K562 (cell line): ENCODE data around the gene SEMA5A. TPM values are rescaled to one million over a fixed set of nuclear protein-coding genes. Genes with fewer than 3 reads are reported as not detected.

Experiments
- ATAC-seq: fragments of 200-7000 bp; cut with Tn5 transposase; 3 replicates; pipeline ENCODE4 v1.9.1; 2020; ENCODE audit warnings: moderate library complexity
- BruUV-seq: library from RNA; stranded (reverse); fragments of 400-500 nt; replicated peaks from 2 replicates; lab custom pipeline; 2021; lab: Mats Ljungman, UMichigan
- CTCF ChIA-PET: fragments of 300-600 bp; formaldehyde crosslinking; extraction: SDS; loops from one replicate; lab custom pipeline; 2021; ENCODE audit warnings: low intra/inter-chr PET ratio; lab: Yijun Ruan, JAX
- POLR2A ChIA-PET: fragments of 300-600, 350-650 bp; sonication (Branson Sonifier 250); formaldehyde crosslinking; extraction: SDS; loops from one replicate; lab custom pipeline; 2021; ENCODE audit warnings: antibody characterized with exemption, inconsistent platforms; lab: Yijun Ruan, JAX
- DNase-seq, 4 experiments: peaks; one replicate each; pipeline versions ENCODE4 v3.0.0 to v3.0.0-alpha.2; 2011 to 2018; ENCODE audit warnings: low spot score in 3 of 4, mixed read lengths in 3 of 4; ENCODE audit errors: extremely low read depth in 1 of 4
- FAIRE-seq: peaks from 2 replicates; lab custom pipeline; 2011; peaks lifted over from hg19 to GRCh38; lab: Jason Lieb, UNC
- H2AFZ ChIP-seq: 2 replicates; pipeline ENCODE4 v1.6.0; 2011; ENCODE audit warnings: low read depth, low read length, control low read depth, inconsistent platforms
- H3K27ac ChIP-seq: fragments of 200-600 bp; 3 replicates; pipeline ENCODE4 v1.8.0; 2011; ENCODE audit warnings: low read depth, mild to moderate bottlenecking, control low read depth, inconsistent platforms, low read length, moderate library complexity, mixed read lengths; ENCODE audit errors: extremely low read depth
- H3K27me3 ChIP-seq, 2 experiments: fragments of 300-600 bp in 1 of 2; 2 replicates in 1 of 2; 3 replicates in 1 of 2; pipeline versions ENCODE4 v1.6.0 to v1.8.0; 2011; ENCODE audit warnings: inconsistent platforms in 2 of 2, low read length in 2 of 2, mild to moderate bottlenecking in 1 of 2, mixed read lengths in 1 of 2, moderate library complexity in 1 of 2; ENCODE audit not compliant: control insufficient read depth in 2 of 2, insufficient read depth in 2 of 2
- H3K36me3 ChIP-seq: fragments of 300-600 bp; 3 replicates; pipeline ENCODE4 v1.8.0; 2011; ENCODE audit warnings: mild to moderate bottlenecking, low read length, inconsistent platforms; ENCODE audit not compliant: control insufficient read depth, insufficient read depth
- H3K4me1 ChIP-seq, 2 experiments: fragments of 200-600 bp in 1 of 2; replicated peaks in 1 of 2; 2 replicates in 1 of 2; 3 replicates in 1 of 2; pipeline versions ENCODE4 v1.5.1 to v1.8.0; 2011; ENCODE audit warnings: inconsistent platforms in 2 of 2, low read length in 2 of 2, mild to moderate bottlenecking in 1 of 2, mixed read lengths in 1 of 2, moderate library complexity in 1 of 2; ENCODE audit not compliant: control insufficient read depth in 2 of 2, insufficient read depth in 2 of 2
- H3K4me2 ChIP-seq: 2 replicates; pipeline ENCODE4 v1.6.1; 2011; ENCODE audit warnings: low read length, control low read depth, inconsistent platforms, mixed read lengths; ENCODE audit not compliant: insufficient read depth
- H3K4me3 ChIP-seq: fragments of 200-600 bp; sonication (generic), shearing (Covaris generic); 2 replicates; pipeline ENCODE4 v1.5.1; 2016; ENCODE audit warnings: control low read depth, inconsistent platforms
- H3K79me2 ChIP-seq: fragments of 200-600 bp; 3 replicates; pipeline ENCODE4 v1.8.0; 2011; ENCODE audit warnings: low read length, inconsistent platforms; ENCODE audit not compliant: control insufficient read depth, insufficient read depth
- H3K9ac ChIP-seq, 2 experiments: 2 replicates each; pipeline versions ENCODE4 v1.6.0 to v1.6.1; 2011; ENCODE audit warnings: low read depth in 2 of 2, low read length in 2 of 2, control low read depth in 1 of 2, inconsistent platforms in 1 of 2, mild to moderate bottlenecking in 1 of 2, mixed read lengths in 1 of 2; ENCODE audit not compliant: insufficient read depth in 1 of 2
- H3K9me1 ChIP-seq: one replicate; pipeline ENCODE4 v1.6.0; 2011; ENCODE audit warnings: inconsistent platforms, mild to moderate bottlenecking, low read length, moderate library complexity; ENCODE audit not compliant: control insufficient read depth, insufficient read depth
- H3K9me3 ChIP-seq: replicated peaks from 2 replicates; pipeline ENCODE4 v1.5.1; 2011; ENCODE audit warnings: low read depth, low read length, inconsistent platforms; ENCODE audit not compliant: control insufficient read depth, insufficient read depth
- H4K20me1 ChIP-seq: replicated peaks from 2 replicates; pipeline ENCODE4 v1.6.1; 2011; ENCODE audit warnings: low read length, inconsistent platforms, mixed read lengths; ENCODE audit not compliant: control insufficient read depth, insufficient read depth
- MAFG ChIP-seq: fragments of 450-650 bp; conservative IDR thresholded peaks from 2 replicates; pipeline ENCODE4 v1.6.1; 2016; ENCODE audit warnings: missing genetic modification characterization, missing compliant biosample characterization
- MCM3 ChIP-seq: fragments of 450-650 bp; IDR thresholded peaks from 2 replicates; pipeline ENCODE4 v1.6.1; 2016
- MCM7 ChIP-seq, 2 experiments: fragments of 450-650 bp; IDR thresholded peaks; 2 replicates each; pipeline ENCODE4 v1.6.1; 2016 to 2018
- MYNN ChIP-seq, 2 experiments: sonication (generic); formaldehyde crosslinking in 1 of 2; IDR thresholded peaks; 2 replicates each; pipeline versions ENCODE4 v1.5.0 to v1.6.1; 2016 to 2020; ENCODE audit warnings: antibody characterized with exemption in 1 of 2, missing genetic modification reagents in 1 of 2
- TSC22D4 ChIP-seq: fragments of 450-650 bp; IDR thresholded peaks from 2 replicates; pipeline ENCODE4 v1.6.1; 2016; ENCODE audit warnings: missing genetic modification characterization, missing biosample characterization, control low read depth
- WGBS: fragments of 100-300 bp; shearing (Covaris generic); methylation state at CpG from one replicate; pipeline ENCODE4 v1.1.6; 2016; ENCODE audit warnings: low coverage, mixed read lengths; ENCODE audit not compliant: insufficient coverage; ENCODE audit errors: missing lambda C conversion rate; 5-methylcytosine and 5-hydroxymethylcytosine counted together
- in situ Hi-C: fragments of 300-500 bp; cut with MboI; formaldehyde crosslinking; loops from 4 replicates; pipeline ENCODE4 v1.15.0; 2018; ENCODE audit warnings: inconsistent platforms, mixed read lengths
- intact Hi-C: fragments of 100-400 bp; cut with micrococcal nuclease; formaldehyde crosslinking; loops from 2 replicates; pipeline ENCODE4 v1.14.2; 2022
- polyA plus RNA-seq, 8 experiments: library from polyadenylated mRNA; depleted of rRNA in 4 of 8; stranded (reverse) in 5 of 8; unstranded in 3 of 8; fragments of >200 nt; fragmentation: Nextera tagmentation in 2 of 8; fragmentation: Illumina TruSeq in 1 of 8; extraction: Ambion mirVana in 2 of 8; extraction: Trizol in 1 of 8; gene quantifications; 2 replicates each; pipeline versions ENCODE4 v1.2.1 to v1.2.3, GENCODE V29; 2011 to 2014; ENCODE audit warnings: inconsistent platforms in 1 of 8, missing spikeins in 1 of 8
- total RNA-seq, 7 experiments: library from RNA; depleted of rRNA in 6 of 7; stranded (reverse); fragments of >200 nt in 6 of 7; fragmentation: Illumina TruSeq in 2 of 7; extraction: Trizol in 2 of 7; gene quantifications; 2 replicates each; pipeline versions ENCODE4 v1.2.1 to v1.2.3, GENCODE V29; 2011 to 2021; ENCODE audit warnings: low replicate concordance in 1 of 7
- TF ChIP-seq, protein P1 (sequence below): sonication (generic); formaldehyde crosslinking; IDR thresholded peaks from 2 replicates; pipeline ENCODE4 v1.8.1; 2023; ENCODE audit warnings: mild to moderate bottlenecking, missing genetic modification reagents, moderate library complexity
- TF ChIP-seq, protein P2 (sequence below): fragments of 450-650 bp; IDR thresholded peaks from 2 replicates; pipeline ENCODE4 v1.6.1; 2016; ENCODE audit warnings: missing biosample characterization, missing genetic modification characterization
- TF ChIP-seq, protein P3 (sequence below): fragments of 250-450 bp; sonication (Bioruptor Pico); IDR thresholded peaks from 2 replicates; pipeline ENCODE4 v1.8.0; 2022; ENCODE audit warnings: inconsistent platforms, mild to moderate bottlenecking, moderate library complexity, borderline replicate concordance

SEMA5A gene
- total and polyA plus RNA-seq, 9 of the 15 experiments (the other 6 are each of a cell fraction or from before 2014, with no cell fraction given) = 0.02 TPM; not detected in 8

DNA sequence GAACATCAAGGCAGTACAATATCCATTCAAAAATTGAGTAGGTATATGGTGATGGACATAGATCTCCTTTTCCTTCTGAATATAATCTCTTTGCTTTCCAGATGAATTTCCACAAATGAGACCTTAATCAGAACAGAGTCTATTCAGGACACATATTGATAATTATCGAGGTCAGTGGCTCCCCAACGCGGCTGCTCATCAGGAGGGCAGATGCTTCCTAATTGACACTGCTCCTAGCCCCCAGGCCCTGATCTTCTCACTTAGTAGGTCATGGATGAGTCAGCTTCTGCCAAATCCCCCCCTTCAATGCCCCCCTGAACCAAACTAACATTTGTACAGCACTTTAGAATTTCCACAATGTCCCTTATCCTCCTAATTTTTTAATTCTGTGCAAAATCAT, 51.6 kb downstream of the SEMA5A start:
- Histone ChIP-seq H3K4me1 (no peaks in the 10 kb centered on the region), H3K4me2 (no peak overlapping the region), H3K79me2 (no peaks in the 10 kb centered on the region), H3K27ac (no peak overlapping the region), H3K27me3 (no peaks in the 10 kb centered on the region), H3K9me3 (no peaks in the 10 kb centered on the region), H3K9ac (no peak overlapping the region), H3K9me1 (no peaks in the 10 kb centered on the region), H3K36me3 (no peaks in the 10 kb centered on the region), H2AFZ (no peak overlapping the region), H3K4me3 (no peak overlapping the region), H4K20me1 (no peaks in the 10 kb centered on the region)
- whole genome bisulfite sequencing = 0% methylated on average over 3 of the region's 3 CpGs
- ChIA-PET POLR2A (no interaction called here), CTCF (no interaction called here)
- no peak for ATAC-seq
- no peak for FAIRE-seq
- BruUV-seq = no TSS peak
- in situ Hi-C loops (no loop called here), intact Hi-C loops (no loop called here)
- no peak for DNase-seq
- TF ChIP-seq, protein P1, sequence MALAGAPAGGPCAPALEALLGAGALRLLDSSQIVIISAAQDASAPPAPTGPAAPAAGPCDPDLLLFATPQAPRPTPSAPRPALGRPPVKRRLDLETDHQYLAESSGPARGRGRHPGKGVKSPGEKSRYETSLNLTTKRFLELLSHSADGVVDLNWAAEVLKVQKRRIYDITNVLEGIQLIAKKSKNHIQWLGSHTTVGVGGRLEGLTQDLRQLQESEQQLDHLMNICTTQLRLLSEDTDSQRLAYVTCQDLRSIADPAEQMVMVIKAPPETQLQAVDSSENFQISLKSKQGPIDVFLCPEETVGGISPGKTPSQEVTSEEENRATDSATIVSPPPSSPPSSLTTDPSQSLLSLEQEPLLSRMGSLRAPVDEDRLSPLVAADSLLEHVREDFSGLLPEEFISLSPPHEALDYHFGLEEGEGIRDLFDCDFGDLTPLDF (CRISPR knock-in tag) = no peak

DNA sequence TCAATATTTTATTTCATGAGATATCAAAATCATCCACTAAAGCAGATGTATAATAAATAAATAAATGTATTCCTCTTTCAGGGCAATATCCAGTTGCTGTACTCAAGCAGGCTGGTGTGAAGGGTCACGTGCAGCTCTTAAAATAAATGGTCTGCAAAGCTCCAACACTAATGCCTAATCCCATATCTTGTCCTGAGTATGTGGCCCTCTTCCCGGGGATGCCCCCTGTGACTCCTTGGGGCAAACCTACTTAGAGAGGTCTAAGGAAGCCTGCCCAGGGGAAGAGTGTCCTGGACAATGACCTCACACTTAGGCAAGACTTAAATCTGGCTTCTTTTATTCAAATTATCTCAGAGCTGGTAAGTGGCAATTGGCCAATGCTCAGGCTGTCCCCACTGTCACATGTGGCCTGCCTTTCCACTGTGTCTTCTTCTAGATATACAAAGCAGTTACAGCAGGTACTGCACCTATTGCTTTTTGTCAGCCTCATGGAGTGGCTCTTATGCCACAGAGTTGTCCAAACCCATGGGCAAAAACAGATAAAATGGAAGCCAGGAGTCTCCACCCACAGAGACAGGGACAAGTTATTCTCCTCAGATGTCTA, 55.3 kb downstream of the SEMA5A start:
- BruUV-seq = no TSS peak
- Histone ChIP-seq H3K9me1 (no peaks in the 10 kb centered on the region), H4K20me1 (no peaks in the 10 kb centered on the region), H3K27me3 (no peaks in the 10 kb centered on the region), H3K79me2 (no peaks in the 10 kb centered on the region), H3K4me3 (no peak overlapping the region), H3K27ac (no peak overlapping the region), H3K9ac (no peak overlapping the region), H2AFZ (no peak overlapping the region), H3K4me1 (no peaks in the 10 kb centered on the region), H3K4me2 (no peak overlapping the region), H3K9me3 (no peaks in the 10 kb centered on the region), H3K36me3 (no peaks in the 10 kb centered on the region)
- ATAC-seq (no peak), FAIRE-seq (no peak), DNase-seq (no peak)
- CTCF ChIA-PET = no interaction called here
- TF ChIP-seq, protein P2, sequence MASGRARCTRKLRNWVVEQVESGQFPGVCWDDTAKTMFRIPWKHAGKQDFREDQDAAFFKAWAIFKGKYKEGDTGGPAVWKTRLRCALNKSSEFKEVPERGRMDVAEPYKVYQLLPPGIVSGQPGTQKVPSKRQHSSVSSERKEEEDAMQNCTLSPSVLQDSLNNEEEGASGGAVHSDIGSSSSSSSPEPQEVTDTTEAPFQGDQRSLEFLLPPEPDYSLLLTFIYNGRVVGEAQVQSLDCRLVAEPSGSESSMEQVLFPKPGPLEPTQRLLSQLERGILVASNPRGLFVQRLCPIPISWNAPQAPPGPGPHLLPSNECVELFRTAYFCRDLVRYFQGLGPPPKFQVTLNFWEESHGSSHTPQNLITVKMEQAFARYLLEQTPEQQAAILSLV (tag) = no peak
- TF ChIP-seq, protein P3, sequence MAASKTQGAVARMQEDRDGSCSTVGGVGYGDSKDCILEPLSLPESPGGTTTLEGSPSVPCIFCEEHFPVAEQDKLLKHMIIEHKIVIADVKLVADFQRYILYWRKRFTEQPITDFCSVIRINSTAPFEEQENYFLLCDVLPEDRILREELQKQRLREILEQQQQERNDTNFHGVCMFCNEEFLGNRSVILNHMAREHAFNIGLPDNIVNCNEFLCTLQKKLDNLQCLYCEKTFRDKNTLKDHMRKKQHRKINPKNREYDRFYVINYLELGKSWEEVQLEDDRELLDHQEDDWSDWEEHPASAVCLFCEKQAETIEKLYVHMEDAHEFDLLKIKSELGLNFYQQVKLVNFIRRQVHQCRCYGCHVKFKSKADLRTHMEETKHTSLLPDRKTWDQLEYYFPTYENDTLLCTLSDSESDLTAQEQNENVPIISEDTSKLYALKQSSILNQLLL (CRISPR knock-in tag) = no peak
- TF ChIP-seq TSC22D4 = no peak
- no peak for TF ChIP-seq MAFG (tag)
- TF ChIP-seq MYNN (IDR thresholded peaks at IDR 0.05) = no peak
- TF ChIP-seq MYNN (CRISPR knock-in tag; IDR thresholded peaks at IDR 0.05) = no peak
- TF ChIP-seq MCM3 = no peak
- TF ChIP-seq MCM7 (IDR thresholded peaks at IDR 0.05) = no peak
- POLR2A ChIA-PET = no interaction called here
- in situ Hi-C loops = no loop called here
- WGBS = 0% methylated on average over 2 of the region's 2 CpGs
- intact Hi-C loops = no loop called here
